ENCODE results near the gene SLC5A6. TPM values are rescaled to one million over a fixed set of nuclear protein-coding genes. Genes with fewer than 3 reads are reported as not detected.

The SLC5A6 gene
- total RNA-seq, 1 experiment from 2014 or later, result 111 TPM

GRCh38 chr2:27217173-27218121 is 5.4 kb upstream of the SLC5A6 start, which contains the start of gene CAD (continued):
- TF ChIP-seq SOX15 (CRISPR knock-in tag; IDR thresholded peaks at IDR 0.05) (no peak), SMAD4 (CRISPR knock-in tag; IDR thresholded peaks at IDR 0.05) (peak; percentile 56; the same call in 1 of the 2 replicates), ARID4B (CRISPR knock-in tag; IDR thresholded peaks at IDR 0.05; ENCODE audit: borderline replicate concordance) (peak; percentile 96), FOXP1 (CRISPR knock-in tag; IDR thresholded peaks at IDR 0.05; ENCODE audit: borderline replicate concordance) (peak; percentile 95), ZNF263 (CRISPR knock-in tag; IDR thresholded peaks at IDR 0.05; ENCODE audit: low read depth) (0 out of 2 replicates have a peak, but pooled peaks have one; percentile 42), NR1H2 (CRISPR knock-in tag; IDR thresholded peaks at IDR 0.05) (no peak; the same call in 1 of the 2 replicates), ETV6 (CRISPR knock-in tag; IDR thresholded peaks at IDR 0.05) (peak; percentile 57; the same call in 1 of the 2 replicates), JAZF1 (CRISPR knock-in tag; IDR thresholded peaks at IDR 0.05) (no peak), ZNF671 (CRISPR knock-in tag; IDR thresholded peaks at IDR 0.05) (no peak; the same call in 1 of the 2 replicates), USF1 (CRISPR knock-in tag; IDR thresholded peaks at IDR 0.05) (peak; percentile 93), TCF7 (CRISPR knock-in tag; IDR thresholded peaks at IDR 0.05; ENCODE audit: low read depth) (0 out of 2 replicates have a peak, but pooled peaks have one; percentile 54), CDX4 (CRISPR knock-in tag; IDR thresholded peaks at IDR 0.05; ENCODE audit: borderline replicate concordance) (no peak), E2F5 (CRISPR knock-in tag; IDR thresholded peaks at IDR 0.05) (peak; percentile 95), ATF2 (CRISPR knock-in tag; IDR thresholded peaks at IDR 0.05; ENCODE audit: borderline replicate concordance, low read depth) (no peak), STAT6 (CRISPR knock-in tag; conservative IDR thresholded peaks at IDR 0.05; ENCODE audit: low read depth) (no peak), RELA (CRISPR knock-in tag; IDR thresholded peaks at IDR 0.05; ENCODE audit: borderline replicate concordance) (peak; percentile 93; the same call in 1 of the 2 replicates), PRDM15 (CRISPR knock-in tag; IDR thresholded peaks at IDR 0.05) (0 out of 2 replicates have a peak, but pooled peaks have one; percentile 28), ZNF416 (CRISPR knock-in tag; IDR thresholded peaks at IDR 0.05) (no peak), PREB (CRISPR knock-in tag; IDR thresholded peaks at IDR 0.05; ENCODE audit: borderline replicate concordance) (0 out of 2 replicates have a peak, but pooled peaks have one; percentile 71), ZNF219 (CRISPR knock-in tag; IDR thresholded peaks at IDR 0.05; ENCODE audit: borderline replicate concordance) (no peak)

Data from WTC11 (cell line).